Stimulated activated CD4-positive, alpha-beta T cell treated with anti-CD3 and anti-CD28 coated beads, Interleukin-1b, Interleukin-23, amount 100 ng/mL, for 48 hours (primary cell): ENCODE measurements around the gene CSKMT.
A peak's percentile ranks its signal among the peaks of the same experiment; 100 is the strongest.
"Not testable (repeated sequence)": the region's sequence is repeated elsewhere in the genome, so short reads cannot be mapped to it uniquely, and the experiment has no call there.

Experiments used
- DNase-seq: peaks from one replicate; pipeline ENCODE4 v3.0.0-alpha.2; 2020

CSKMT gene

GRCh38 chr11:62665075-62665598, at the start of gene CSKMT, which contains the start of gene C11orf98:
Gene CSKMT, plus strand, starts transcription at chr11:62665312. Its CDS starts 568 bp downstream, at chr11:62665880.
Gene C11orf98, minus strand, starts transcription at chr11:62665210. Its CDS starts 41 bp downstream, at chr11:62665169.
- DNase-seq, result peak; percentile 96

- DNase-seq, result no peak
These were observed 49.6 kb upstream of the CSKMT start for GRCh38 chr11:62615521-62615920.

DNA sequence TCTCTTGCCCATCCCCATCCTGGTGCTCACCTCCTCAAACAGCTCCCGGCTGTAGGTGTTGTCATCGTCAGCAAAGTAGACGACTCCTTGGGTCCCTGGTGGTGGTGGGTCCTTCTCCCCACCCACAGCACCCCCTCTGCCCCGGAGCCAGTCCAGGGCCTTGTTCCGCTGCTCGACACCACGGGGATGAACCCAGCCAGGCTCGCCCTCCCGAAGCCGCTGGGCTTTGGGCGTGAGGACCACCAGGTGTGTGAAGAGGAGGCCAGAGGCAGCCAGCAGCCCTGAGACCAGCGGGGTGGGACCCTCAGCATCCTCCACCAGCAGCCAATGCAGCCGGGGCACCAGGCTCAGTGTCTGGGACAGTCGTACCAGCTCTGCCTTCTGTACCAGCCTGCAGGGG, 48.2 kb upstream of the CSKMT start:
- not testable (repeated sequence) for DNase-seq

GRCh38 chr11:62621027-62621566, 44.0 kb upstream of the CSKMT start:
- no peak for DNase-seq

GRCh38 chr11:62621567-62622470, 43.3 kb upstream of the CSKMT start, which contains the start of gene B3GAT3:
Gene B3GAT3, minus strand, starts transcription at chr11:62621986. Its CDS starts 39 bp downstream, at chr11:62621947.
- DNase-seq, result peak; percentile 97

- DNase-seq, result no peak
These were observed 42.5 kb upstream of the CSKMT start for GRCh38 chr11:62622476-62623089.

- no peak for DNase-seq
These were observed 37.4 kb upstream of the CSKMT start for GRCh38 chr11:62627713-62628112.

DNA sequence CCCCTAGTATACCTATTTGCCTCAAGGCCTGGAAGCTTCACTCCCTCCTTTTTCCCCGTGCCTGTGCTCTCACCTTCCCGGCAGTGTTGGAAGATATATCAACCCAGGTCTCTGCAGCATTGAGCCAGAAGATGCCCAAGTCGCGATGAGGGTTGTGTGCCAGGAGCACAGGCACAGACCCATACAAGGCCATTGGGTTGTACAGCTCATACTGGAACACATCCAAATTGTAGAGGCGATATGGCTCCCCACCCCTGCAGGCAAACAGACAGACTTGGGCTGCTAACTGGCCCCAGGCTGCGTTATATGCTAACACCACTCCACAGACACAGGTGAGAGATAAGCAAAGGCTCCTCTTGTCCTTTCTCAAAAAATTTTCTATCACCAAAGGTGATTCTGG, 32.6 kb upstream of the CSKMT start:
- DNase-seq, result no peak

- no peak for DNase-seq
These were observed 20.9 kb upstream of the CSKMT start for GRCh38 chr11:62644220-62644619.

DNA sequence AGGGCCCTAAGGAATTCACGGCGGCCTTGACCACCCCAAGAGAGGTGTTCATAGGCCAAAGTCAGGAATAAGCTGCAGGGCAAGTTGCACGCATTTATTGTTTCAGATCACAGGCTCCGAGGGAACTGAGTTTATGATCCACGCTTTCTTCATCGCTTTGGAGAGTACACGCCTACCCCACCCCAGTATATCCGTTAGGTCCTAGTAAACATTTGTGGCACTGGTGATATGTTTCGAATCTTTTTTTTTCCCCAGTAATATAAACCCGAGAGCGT, 19.5 kb upstream of the CSKMT start:
- no peak for DNase-seq

GRCh38 chr11:62645946-62646824, 18.9 kb upstream of the CSKMT start, which contains the start of gene GANAB:
Gene GANAB, minus strand, starts transcription at chr11:62646613. Its CDS starts 14 bp downstream, at chr11:62646599.
- peak; percentile 99 for DNase-seq

- no peak for DNase-seq
These were observed 18.1 kb upstream of the CSKMT start for GRCh38 chr11:62646825-62647608.

DNA sequence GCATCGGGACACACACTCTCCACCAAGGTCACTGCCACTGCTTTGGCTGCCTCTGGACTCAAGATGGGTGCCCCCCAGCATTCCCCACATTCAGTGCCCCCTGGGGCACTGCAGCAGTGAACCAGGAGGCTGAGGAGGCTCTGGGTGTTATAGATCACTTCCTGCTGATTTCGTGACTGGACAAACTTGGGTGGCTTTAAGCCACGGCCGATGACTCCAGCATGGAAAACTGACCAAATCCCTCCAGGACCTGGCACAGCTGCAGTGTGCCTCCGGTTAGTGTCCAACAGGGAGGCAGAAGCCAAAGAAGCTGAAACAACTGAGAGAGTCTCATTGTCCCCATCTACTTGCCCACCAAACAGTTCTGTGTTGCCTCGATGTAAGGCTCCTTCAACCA, 17.5 kb upstream of the CSKMT start:
- no peak for DNase-seq

DNA sequence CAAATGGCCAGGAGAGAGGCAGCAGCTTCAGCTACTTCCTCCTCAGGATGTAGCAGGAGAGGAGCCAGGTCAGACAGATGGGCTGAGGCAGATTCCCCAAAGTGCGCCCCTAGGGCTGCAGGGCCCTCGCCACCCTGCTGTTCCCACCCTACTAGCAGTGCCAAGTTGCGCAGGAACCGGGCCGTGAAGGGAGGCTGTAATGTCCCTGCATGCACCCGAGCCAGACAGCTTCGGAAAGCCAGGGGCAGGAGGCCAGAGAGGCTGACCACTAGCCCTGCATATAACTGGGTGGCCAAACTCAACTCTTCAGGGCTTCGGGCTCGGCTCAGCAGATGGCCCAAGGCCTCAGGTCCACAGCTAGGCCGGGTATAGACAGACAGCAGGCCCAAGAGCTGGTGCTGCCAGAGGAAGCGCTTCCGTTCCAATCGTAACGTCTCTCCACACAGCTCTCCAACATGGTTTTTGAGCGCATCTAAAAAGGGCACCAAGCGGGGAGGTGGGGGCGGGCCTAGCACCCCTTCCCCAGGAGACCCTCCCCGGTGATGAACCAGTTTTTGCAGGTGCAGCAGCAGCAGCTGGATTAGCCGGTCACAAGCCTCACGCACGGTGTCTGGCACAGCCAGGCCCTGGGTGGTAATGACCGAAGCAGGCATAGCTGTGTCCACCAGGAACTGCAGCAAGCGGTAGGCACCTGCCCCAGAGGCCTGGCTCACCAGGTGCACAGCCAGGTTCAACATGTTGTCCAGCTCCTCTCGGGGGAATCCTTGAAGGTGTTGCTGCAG, 16.7 kb upstream of the CSKMT start:
- DNase-seq, result no peak

GRCh38 chr11:62648967-62649364, 16.1 kb upstream of the CSKMT start:
- DNase-seq, result no peak

GRCh38 chr11:62649486-62649885, 15.6 kb upstream of the CSKMT start:
- no peak for DNase-seq

- DNase-seq, result not testable (repeated sequence)
These were observed 14.8 kb upstream of the CSKMT start for GRCh38 chr11:62650283-62650682.

DNA sequence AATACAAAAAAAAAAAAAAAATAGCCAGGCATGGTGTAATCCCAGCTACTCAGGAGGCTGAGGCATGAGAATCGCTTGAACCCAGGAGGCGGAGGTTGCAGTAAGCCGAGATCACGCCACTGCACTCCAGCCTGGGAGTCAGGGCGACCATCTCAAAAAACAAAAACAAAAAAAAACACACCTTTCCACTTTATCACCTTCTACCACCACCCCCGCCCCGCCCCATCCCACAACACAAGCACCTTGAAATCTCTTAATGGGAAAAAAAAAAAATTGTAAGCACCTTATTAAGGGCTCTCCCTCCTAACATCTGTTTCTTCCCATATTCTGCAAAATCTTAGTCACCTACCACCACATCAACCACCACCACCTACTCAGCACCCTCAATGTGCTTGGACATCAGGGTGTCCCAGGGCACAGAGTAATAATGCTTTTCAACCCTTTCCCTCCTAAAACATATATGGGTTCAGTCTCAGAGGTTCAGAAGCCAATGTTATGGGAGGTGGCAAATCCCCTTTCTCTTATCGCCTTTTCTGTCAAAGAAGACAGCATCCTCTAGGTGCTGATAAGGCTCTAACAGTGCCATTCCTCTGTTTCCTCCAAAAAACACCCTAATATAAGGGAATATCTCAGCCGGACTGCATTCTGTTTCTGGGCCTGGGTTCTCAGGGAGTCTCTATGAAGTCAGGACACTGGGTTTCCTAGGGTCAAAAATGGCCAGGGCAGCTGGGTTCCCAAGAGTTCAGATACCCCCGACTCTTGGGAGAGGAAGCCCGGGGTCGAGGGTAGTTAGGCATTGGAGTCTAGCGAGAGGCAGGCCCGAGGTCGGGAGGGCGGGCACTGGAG, 12.7 kb upstream of the CSKMT start:
- DNase-seq, result no peak

DNA sequence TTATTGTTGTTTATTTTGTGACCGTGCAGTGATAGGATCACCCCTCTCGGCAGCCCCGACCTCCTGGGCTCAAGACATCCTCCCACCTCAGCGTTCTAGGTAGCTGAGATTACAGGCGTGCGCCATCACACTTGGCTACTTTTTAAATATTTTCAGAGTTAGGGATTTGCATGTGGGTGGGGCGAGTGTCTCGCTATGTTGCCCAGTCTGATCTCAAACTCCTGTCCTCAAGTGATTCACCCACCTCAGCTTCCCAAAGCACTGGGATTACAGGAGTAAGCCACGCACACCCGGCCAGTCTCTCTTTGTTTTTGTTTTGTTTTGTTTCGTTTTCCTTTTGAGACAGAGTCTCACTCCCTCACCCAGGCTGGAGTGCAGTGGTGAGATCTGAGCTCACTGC, 10.8 kb upstream of the CSKMT start:
- DNase-seq, result no peak
